ENCODE data around the gene RHO. TPM values are rescaled to one million over a fixed set of nuclear protein-coding genes. Genes with fewer than 3 reads are reported as not detected.

RHO gene
- total and polyA plus RNA-seq, 2 donors (not counting 1 experiment from before 2014, with no cell fraction given): not detected

DNA sequence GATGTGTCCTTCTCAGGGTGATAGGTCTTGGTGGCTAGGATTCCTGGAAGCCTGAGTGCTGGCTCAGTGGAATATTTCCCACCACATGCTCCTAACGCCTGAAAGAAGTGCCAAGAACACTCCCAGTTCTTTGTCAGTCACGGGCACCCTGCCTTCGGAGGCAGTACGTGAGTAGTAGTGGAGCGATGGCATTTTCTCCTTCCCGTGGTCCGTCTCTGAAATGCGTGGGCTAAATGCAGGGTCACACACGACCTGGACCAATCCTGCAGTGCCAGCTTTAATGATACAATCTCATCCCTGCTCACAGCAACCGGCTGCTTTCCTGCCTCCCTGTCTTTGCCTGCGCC is 29.1 kb downstream of the RHO start:
- TF ChIP-seq, protein P1, sequence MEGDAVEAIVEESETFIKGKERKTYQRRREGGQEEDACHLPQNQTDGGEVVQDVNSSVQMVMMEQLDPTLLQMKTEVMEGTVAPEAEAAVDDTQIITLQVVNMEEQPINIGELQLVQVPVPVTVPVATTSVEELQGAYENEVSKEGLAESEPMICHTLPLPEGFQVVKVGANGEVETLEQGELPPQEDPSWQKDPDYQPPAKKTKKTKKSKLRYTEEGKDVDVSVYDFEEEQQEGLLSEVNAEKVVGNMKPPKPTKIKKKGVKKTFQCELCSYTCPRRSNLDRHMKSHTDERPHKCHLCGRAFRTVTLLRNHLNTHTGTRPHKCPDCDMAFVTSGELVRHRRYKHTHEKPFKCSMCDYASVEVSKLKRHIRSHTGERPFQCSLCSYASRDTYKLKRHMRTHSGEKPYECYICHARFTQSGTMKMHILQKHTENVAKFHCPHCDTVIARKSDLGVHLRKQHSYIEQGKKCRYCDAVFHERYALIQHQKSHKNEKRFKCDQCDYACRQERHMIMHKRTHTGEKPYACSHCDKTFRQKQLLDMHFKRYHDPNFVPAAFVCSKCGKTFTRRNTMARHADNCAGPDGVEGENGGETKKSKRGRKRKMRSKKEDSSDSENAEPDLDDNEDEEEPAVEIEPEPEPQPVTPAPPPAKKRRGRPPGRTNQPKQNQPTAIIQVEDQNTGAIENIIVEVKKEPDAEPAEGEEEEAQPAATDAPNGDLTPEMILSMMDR (conservative IDR thresholded peaks at IDR 0.05 in 1 of 2, IDR thresholded peaks at IDR 0.05 in 1 of 2; ENCODE audit: low read depth in 1 of 2, low read length in 2 of 2): no peak
- TF ChIP-seq EZH2 (IDR thresholded peaks at IDR 0.05; ENCODE audit: low read length, missing control alignments): no peak
- peak overlapping the region; percentile 44 for H3K27ac ChIP-seq (ENCODE audit: insufficient read depth, low read length)
- no peaks in the 10 kb centered on the region for H3K9me3 ChIP-seq (ENCODE audit: control insufficient read depth, insufficient read depth, low read depth, low read length)
- DNase-seq (ENCODE audit: low read depth in 2 of 2): peak; percentile 70 to 81
- no peak overlapping the region for H3K4me2 ChIP-seq (ENCODE audit: extremely low read depth, insufficient read depth, low read length)
- H3K36me3 ChIP-seq (ENCODE audit: control insufficient read depth, insufficient read depth, low read length): peaks cover 29% of the 10 kb centered on the region
- H3K27me3 ChIP-seq (ENCODE audit: control insufficient read depth, insufficient read depth, low read length): no peaks in the 10 kb centered on the region
- H2AFZ ChIP-seq (ENCODE audit: low read length): no peak overlapping the region
- peaks cover 9% of the 10 kb centered on the region for H3K79me2 ChIP-seq (ENCODE audit: control insufficient read depth, insufficient read depth, low read length)
- H3K4me3 ChIP-seq (replicated peaks in 1 of 4; ENCODE audit: control extremely low read depth in 1 of 4, insufficient read depth in 1 of 4, low read depth in 3 of 4, low read length in 4 of 4): no peak overlapping the region
- H3K9ac ChIP-seq (ENCODE audit: insufficient read depth, low read length): no peak overlapping the region
- H4K20me1 ChIP-seq (ENCODE audit: control insufficient read depth, extremely low read depth, insufficient read depth, low read length): no peaks in the 10 kb centered on the region
- H3K4me1 ChIP-seq (ENCODE audit: control insufficient read depth, extremely low read depth, insufficient read depth, low read length): peaks cover 51% of the 10 kb centered on the region

DNA sequence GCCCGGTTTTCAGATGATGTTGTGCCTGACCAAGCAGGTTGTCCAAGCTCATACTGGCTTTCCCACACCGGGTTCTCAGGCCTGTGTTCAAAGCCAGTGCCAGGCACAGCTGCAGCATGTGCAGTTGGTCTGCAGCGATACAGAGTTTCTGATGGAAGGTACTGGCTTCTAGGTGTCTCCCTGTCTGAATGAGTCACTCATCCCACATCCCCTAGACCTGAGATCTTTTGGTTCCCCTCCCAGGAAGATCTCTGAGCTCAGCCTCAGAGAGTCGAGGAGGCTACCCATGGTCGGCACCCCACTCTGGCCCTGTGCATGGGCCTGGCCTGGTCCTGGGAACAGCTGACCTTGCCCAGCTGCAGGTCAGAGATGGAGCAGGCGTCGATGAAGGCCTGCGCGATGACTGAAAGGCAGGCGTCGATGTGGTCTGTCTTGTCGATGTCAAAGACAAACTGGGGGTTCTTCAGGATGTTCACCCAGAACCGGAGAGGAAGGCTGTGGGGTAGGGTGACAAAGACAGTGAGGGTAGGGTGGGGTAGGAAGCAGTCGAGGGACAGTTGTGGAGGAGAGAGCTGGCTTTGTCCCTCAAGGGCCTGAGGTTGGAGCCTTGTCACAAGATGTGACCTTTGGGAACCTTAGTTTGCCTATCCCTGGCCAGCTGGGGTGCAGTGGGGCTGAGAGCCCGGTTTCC is 29.8 kb downstream of the RHO start:
- TF ChIP-seq, protein P1 (conservative IDR thresholded peaks at IDR 0.05 in 1 of 2, IDR thresholded peaks at IDR 0.05 in 1 of 2; ENCODE audit: low read depth in 1 of 2, low read length in 2 of 2): no peak
- TF ChIP-seq EZH2 (IDR thresholded peaks at IDR 0.05; ENCODE audit: low read length, missing control alignments): no peak
- peaks cover 46% of the 10 kb centered on the region for H3K4me1 ChIP-seq (ENCODE audit: control insufficient read depth, extremely low read depth, insufficient read depth, low read length)
- H3K9ac ChIP-seq (ENCODE audit: insufficient read depth, low read length): no peak overlapping the region
- peak overlapping the region; percentile 44 for H3K27ac ChIP-seq (ENCODE audit: insufficient read depth, low read length)
- H3K27me3 ChIP-seq (ENCODE audit: control insufficient read depth, insufficient read depth, low read length): no peaks in the 10 kb centered on the region
- H3K9me3 ChIP-seq (ENCODE audit: control insufficient read depth, insufficient read depth, low read depth, low read length): no peaks in the 10 kb centered on the region
- H3K36me3 ChIP-seq (ENCODE audit: control insufficient read depth, insufficient read depth, low read length): peaks cover 34% of the 10 kb centered on the region
- H3K4me2 ChIP-seq (ENCODE audit: extremely low read depth, insufficient read depth, low read length): peak overlapping the region; percentile 4
- peak in 1 of 2 donors; percentile 61 for DNase-seq (ENCODE audit: low read depth in 2 of 2)
- no peak overlapping the region for H2AFZ ChIP-seq (ENCODE audit: low read length)
- H3K79me2 ChIP-seq (ENCODE audit: control insufficient read depth, insufficient read depth, low read length): peaks cover 9% of the 10 kb centered on the region
- H3K4me3 ChIP-seq (replicated peaks in 1 of 4; ENCODE audit: control extremely low read depth in 1 of 4, insufficient read depth in 1 of 4, low read depth in 3 of 4, low read length in 4 of 4): no peak overlapping the region
- no peaks in the 10 kb centered on the region for H4K20me1 ChIP-seq (ENCODE audit: control insufficient read depth, extremely low read depth, insufficient read depth, low read length)

DNA sequence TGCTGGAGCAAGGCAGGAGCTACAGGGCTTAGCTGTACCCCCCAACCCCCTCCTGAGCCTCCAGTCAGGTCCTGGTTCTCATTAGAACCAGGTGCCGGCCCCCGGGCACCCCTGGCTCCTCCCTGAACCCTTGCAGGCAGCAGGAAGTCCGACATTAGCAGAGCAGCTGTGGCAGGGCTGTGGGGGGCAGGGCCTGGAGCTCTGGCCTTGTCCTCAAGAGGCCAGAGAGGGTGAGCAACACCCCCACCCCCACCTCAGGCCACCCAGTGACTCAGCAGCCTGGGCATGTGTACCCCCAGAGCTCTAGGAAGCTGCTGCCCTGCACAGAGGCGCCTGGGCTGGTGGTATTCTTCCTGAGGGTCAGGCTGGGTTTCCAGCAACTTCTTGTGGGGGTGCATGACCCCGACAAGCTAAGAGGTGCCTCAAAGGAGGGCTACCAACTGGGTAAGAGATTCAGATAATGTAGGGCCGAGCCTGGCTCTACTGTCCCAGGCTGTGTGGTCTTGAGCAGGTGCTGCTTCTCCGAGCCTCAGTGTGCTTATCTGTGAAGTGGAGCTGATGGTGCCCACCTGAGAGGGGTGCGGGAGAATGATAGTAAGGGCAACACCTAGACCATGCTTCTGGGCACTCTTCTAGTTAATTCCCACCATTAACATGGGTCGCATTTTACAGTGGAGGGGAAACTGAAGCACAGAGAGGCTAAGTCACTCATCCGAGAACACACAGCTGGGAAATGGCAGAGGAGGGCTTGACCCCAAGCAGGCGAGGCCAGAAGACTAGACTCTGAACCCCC is 30.5 kb downstream of the RHO start:
- peak; percentile 73 to 79 for DNase-seq (ENCODE audit: low read depth in 2 of 2)
- H3K9ac ChIP-seq (ENCODE audit: insufficient read depth, low read length): no peak overlapping the region
- H3K27me3 ChIP-seq (ENCODE audit: control insufficient read depth, insufficient read depth, low read length): no peaks in the 10 kb centered on the region
- H3K79me2 ChIP-seq (ENCODE audit: control insufficient read depth, insufficient read depth, low read length): peaks cover 9% of the 10 kb centered on the region
- peaks cover 34% of the 10 kb centered on the region for H3K36me3 ChIP-seq (ENCODE audit: control insufficient read depth, insufficient read depth, low read length)
- H4K20me1 ChIP-seq (ENCODE audit: control insufficient read depth, extremely low read depth, insufficient read depth, low read length): no peaks in the 10 kb centered on the region
- no peaks in the 10 kb centered on the region for H3K9me3 ChIP-seq (ENCODE audit: control insufficient read depth, insufficient read depth, low read depth, low read length)
- TF ChIP-seq, protein P1 (conservative IDR thresholded peaks at IDR 0.05 in 1 of 2, IDR thresholded peaks at IDR 0.05 in 1 of 2; ENCODE audit: low read depth in 1 of 2, low read length in 2 of 2): no peak
- no peak for TF ChIP-seq EZH2 (IDR thresholded peaks at IDR 0.05; ENCODE audit: low read length, missing control alignments)
- H2AFZ ChIP-seq (ENCODE audit: low read length): no peak overlapping the region
- peak overlapping the region; percentile 44 for H3K27ac ChIP-seq (ENCODE audit: insufficient read depth, low read length)
- H3K4me1 ChIP-seq (ENCODE audit: control insufficient read depth, extremely low read depth, insufficient read depth, low read length): peaks cover 46% of the 10 kb centered on the region
- H3K4me3 ChIP-seq (replicated peaks in 1 of 4; ENCODE audit: control extremely low read depth in 1 of 4, insufficient read depth in 1 of 4, low read depth in 3 of 4, low read length in 4 of 4): no peak overlapping the region
- peak overlapping the region; percentile 11 for H3K4me2 ChIP-seq (ENCODE audit: extremely low read depth, insufficient read depth, low read length)
